Gastroesophageal sphincter (tissue), 3 donors: ENCODE measurements around the gene LOXHD1.

Source experiments
- CTCF ChIP-seq, 4 experiments: fragments of 200-600 bp in 2 of 4; fragments of 450-650 bp in 2 of 4; sonication (generic) in 1 of 4; IDR thresholded peaks; one replicate each; pipeline ENCODE4 v1.5.1; 2017 to 2019; ENCODE audit warnings: antibody characterized with exemption in 4 of 4, mild to moderate bottlenecking in 2 of 4, moderate library complexity in 2 of 4
- EP300 ChIP-seq: sonication (generic); formaldehyde crosslinking; IDR thresholded peaks from one replicate; pipeline ENCODE4 v1.6.1; 2017; ENCODE audit warnings: antibody characterized with exemption, mild to moderate bottlenecking
- POLR2A ChIP-seq, 2 donors: fragments of 450-650 bp; IDR thresholded peaks; one replicate each; pipeline ENCODE4 v1.6.1; 2017; ENCODE audit warnings: antibody characterized with exemption in 2 of 2, mild to moderate bottlenecking in 2 of 2, moderate library complexity in 1 of 2
- POLR2AphosphoS5 ChIP-seq: sonication (generic); formaldehyde crosslinking; IDR thresholded peaks from one replicate; pipeline ENCODE4 v1.6.1; 2017; ENCODE audit warnings: antibody characterized with exemption

- TF ChIP-seq CTCF (IDR thresholded peaks at IDR 0.05) (no peak), EP300 (no peak), POLR2A (IDR thresholded peaks at IDR 0.05) (no peak), POLR2AphosphoS5 (no peak)
Observed at GRCh38 chr18:46704816-46705215, 47.8 kb upstream of the LOXHD1 start.
